Heart left ventricle (tissue), 16 donors: ENCODE data around the gene RHO. TPM values are rescaled to one million over a fixed set of nuclear protein-coding genes. Genes with fewer than 3 reads are reported as not detected.

ENCODE experiments used
- ATAC-seq, 4 donors: fragments of 200-7000 bp; cut with Tn5 transposase; one replicate each; pipeline ENCODE4 v1.9.1; 2020 to 2022; ENCODE audit warnings: moderate library complexity in 4 of 4, mild to moderate bottlenecking in 3 of 4, moderate number of reproducible peaks in 1 of 4
- DNase-seq, 5 donors: peaks; one replicate each; pipeline ENCODE4 v3.0.0-alpha.2; 2020
- H3K27ac ChIP-seq, 12 donors: fragments of 200-600 bp; sonication (generic) in 4 of 12; one replicate each; pipeline versions ENCODE4 v1.5.0 to v1.8.0; 2016 to 2022; ENCODE audit warnings: mild to moderate bottlenecking in 2 of 12
- H3K27me3 ChIP-seq, 9 donors: fragments of 200-600 bp; sonication (generic) in 2 of 9; one replicate each; pipeline versions ENCODE4 v1.5.1 to v1.8.0; 2016 to 2022; ENCODE audit warnings: mild to moderate bottlenecking in 3 of 9
- H3K36me3 ChIP-seq, 9 donors: fragments of 200-600 bp; sonication (generic) in 2 of 9; one replicate each; pipeline versions ENCODE4 v1.5.0 to v1.8.0; 2018 to 2022; ENCODE audit warnings: mild to moderate bottlenecking in 2 of 9
- H3K4me1 ChIP-seq, 12 donors: fragments of 200-600 bp; sonication (generic) in 4 of 12; one replicate each; pipeline versions ENCODE4 v1.5.0 to v1.8.0; 2016 to 2022; ENCODE audit warnings: mild to moderate bottlenecking in 3 of 12
- H3K4me3 ChIP-seq, 12 donors: fragments of 200-600 bp; sonication (generic) in 4 of 12; one replicate each; pipeline versions ENCODE4 v1.5.0 to v1.8.0; 2017 to 2022; ENCODE audit warnings: mild to moderate bottlenecking in 9 of 12, moderate library complexity in 4 of 12
- H3K9me3 ChIP-seq, 12 donors: fragments of 200-600 bp; sonication (generic) in 4 of 12; one replicate each; pipeline versions ENCODE4 v1.5.0 to v1.8.0; 2016 to 2022; ENCODE audit warnings: mild to moderate bottlenecking in 1 of 12
- POLR2A ChIP-seq, 2 donors: fragments of 450-650 bp; IDR thresholded peaks; one replicate each; pipeline ENCODE4 v1.6.1; 2017; ENCODE audit warnings: antibody characterized with exemption in 2 of 2, mild to moderate bottlenecking in 2 of 2, moderate library complexity in 2 of 2
- WGBS, 4 donors: extraction: QIAGEN DNeasy Blood & Tissue Kit in 2 of 4; methylation state at CpG; one replicate each; pipeline versions ENCODE4 v1.1.5 to v1.1.7; 2013 to 2018; 5-methylcytosine and 5-hydroxymethylcytosine counted together
- intact Hi-C, 10 donors: fragments of 100-400 bp; cut with DNase I; formaldehyde crosslinking; loops; one replicate each; pipeline versions ENCODE4 v1.11.1 to v1.14.2; 2022
- polyA plus RNA-seq, 2 donors: library from polyadenylated mRNA; stranded (reverse); fragments of 200-250 nt; gene quantifications; one replicate each; pipeline ENCODE4 v1.2.3, GENCODE V29; 2013
- total RNA-seq, 9 donors: library from RNA; depleted of rRNA in 2 of 9; stranded (reverse); fragments of >200 nt in 2 of 9; fragmentation: NEBNext Ultra II Directional in 3 of 9; extraction: Animal tissue kit (Norgen Biotek cat#: 25700) in 3 of 9; gene quantifications; one replicate each; pipeline versions ENCODE4 v1.1.0 to v1.2.4, GENCODE V29; 2016 to 2023
- TF ChIP-seq, protein P1 (sequence below), 12 donors: fragments of 200-600 bp; sonication (generic) in 4 of 12; IDR thresholded peaks; one replicate each; pipeline versions ENCODE4 v1.5.0 to v1.8.0; 2018 to 2022; ENCODE audit warnings: antibody characterized with exemption in 12 of 12, mild to moderate bottlenecking in 5 of 12
- donor health status: ischemic (EF 13 %, LVEDD 7.1; RV severe dilation, severe dysfunction).
- donor health status: healthy with polysubstance abuse.
- donor health status: DM: no; HTN: yes; CAD: no.
- donor health status: DM: no; HTN: no; CAD: no.
- donor health status: ischemic (EF 25% LVEDD 6.9; RV normal size, moderate dysfunction).
- donor health status: ischemic (EF 25% LVEDD 5.7; RV mildly dilated, moderate dysfunction).
- donor health status: healthy.
- donor health status: DM: yes; HTN: yes; CAD: no.
- donor health status: ischemic (EF 35%, LVEDD 5.7; RV mildly dilated, moderate dysfunction).
- donor health status: nonischemic (EF 11% LVEDD 7.7; RV severe dilation, severe dysfunction).
- donor health status: DM: yes; HTN: yes; CAD: no.
- donor health status: PGD.
- donor health status: ischemic (EF 29% LVEDD 5.4; RV normal size, mild dysfunction).
- donor health status: nonischemic (EF 23%, LVEDD 6.1; RV moderate dilation, normal function).

The RHO gene
- total and polyA plus RNA-seq, 11 donors, result 0.08 TPM; not detected in 10

DNA sequence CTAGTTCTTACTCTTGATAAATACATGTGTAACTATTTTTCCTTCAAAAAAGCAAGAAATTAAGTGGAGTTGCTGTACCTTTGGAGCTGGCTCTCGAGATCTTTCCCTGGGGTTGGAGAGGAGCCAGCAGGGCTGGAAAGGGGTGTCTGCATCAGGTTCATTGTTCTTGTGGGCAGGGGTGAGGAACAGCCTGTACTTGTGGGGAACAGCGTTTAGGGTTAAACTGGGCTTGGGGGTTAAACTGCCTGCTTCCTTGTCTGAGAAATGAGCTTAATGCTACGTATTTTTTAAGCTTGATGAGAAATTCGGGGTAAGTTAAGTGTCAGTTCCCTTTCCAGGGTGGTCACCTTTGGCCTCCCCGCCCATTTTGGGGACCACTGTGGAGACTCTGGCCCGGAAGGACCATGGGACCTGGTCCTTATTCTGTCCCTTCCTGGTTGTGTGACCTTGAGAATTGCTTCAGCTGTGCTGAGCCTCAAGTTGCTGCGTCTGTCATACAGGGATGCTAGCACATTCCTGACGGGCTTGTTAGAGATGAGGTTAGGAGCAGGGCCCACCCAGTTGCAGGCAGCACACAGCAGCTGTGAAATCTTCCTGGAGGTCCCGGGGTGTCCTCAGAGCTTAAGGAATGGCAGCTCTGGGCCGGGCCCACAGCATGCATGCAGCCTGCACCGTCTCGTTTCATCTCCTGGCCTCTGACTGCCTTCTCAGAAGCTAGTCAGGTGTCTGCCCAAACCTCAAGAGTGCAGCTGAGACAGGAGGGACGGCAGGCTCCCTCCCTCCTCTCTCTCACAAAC is 26.1 kb downstream of the RHO start:
- WGBS, 4 donors, result 38 to 55% (median 52%) methylated on average over 11 to 13 of the region's 13 CpGs
- Histone ChIP-seq H3K27ac (peak overlapping the region in 9 of 12 donors; percentile 2 to 52 (median 26)), H3K9me3 (no peaks in the 10 kb centered on the region), H3K27me3 (no peaks in the 10 kb centered on the region), H3K36me3 (peaks cover 0 to 51% (median 37%) of the 10 kb centered on the region in 9 donors), H3K4me3 (no peak overlapping the region), H3K4me1 (peaks cover 12 to 75% (median 56%) of the 10 kb centered on the region in 12 donors)
- intact Hi-C loops, result loop anchor here in 6 of 10 donors (5.0 to 10.0 kb wide), 3 partner anchors 47 to 52 kb away; no protein-coding TSS in a partner anchor
- DNase-seq (peak in 2 of 5 donors; percentile 30 to 35), ATAC-seq (no peak)
- TF ChIP-seq, protein P1, sequence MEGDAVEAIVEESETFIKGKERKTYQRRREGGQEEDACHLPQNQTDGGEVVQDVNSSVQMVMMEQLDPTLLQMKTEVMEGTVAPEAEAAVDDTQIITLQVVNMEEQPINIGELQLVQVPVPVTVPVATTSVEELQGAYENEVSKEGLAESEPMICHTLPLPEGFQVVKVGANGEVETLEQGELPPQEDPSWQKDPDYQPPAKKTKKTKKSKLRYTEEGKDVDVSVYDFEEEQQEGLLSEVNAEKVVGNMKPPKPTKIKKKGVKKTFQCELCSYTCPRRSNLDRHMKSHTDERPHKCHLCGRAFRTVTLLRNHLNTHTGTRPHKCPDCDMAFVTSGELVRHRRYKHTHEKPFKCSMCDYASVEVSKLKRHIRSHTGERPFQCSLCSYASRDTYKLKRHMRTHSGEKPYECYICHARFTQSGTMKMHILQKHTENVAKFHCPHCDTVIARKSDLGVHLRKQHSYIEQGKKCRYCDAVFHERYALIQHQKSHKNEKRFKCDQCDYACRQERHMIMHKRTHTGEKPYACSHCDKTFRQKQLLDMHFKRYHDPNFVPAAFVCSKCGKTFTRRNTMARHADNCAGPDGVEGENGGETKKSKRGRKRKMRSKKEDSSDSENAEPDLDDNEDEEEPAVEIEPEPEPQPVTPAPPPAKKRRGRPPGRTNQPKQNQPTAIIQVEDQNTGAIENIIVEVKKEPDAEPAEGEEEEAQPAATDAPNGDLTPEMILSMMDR (IDR thresholded peaks at IDR 0.05), result no peak

GRCh38 chr3:129555153-129555550 is 26.7 kb downstream of the RHO start:
- DNase-seq, result peak in 2 of 5 donors; percentile 34 to 67
- Histone ChIP-seq H3K27ac (peak overlapping the region in 7 of 12 donors; percentile 2 to 52 (median 19)), H3K9me3 (no peaks in the 10 kb centered on the region), H3K4me1 (peaks cover 12 to 81% (median 60%) of the 10 kb centered on the region in 12 donors), H3K4me3 (no peak overlapping the region), H3K36me3 (peaks cover 0 to 57% (median 43%) of the 10 kb centered on the region in 9 donors), H3K27me3 (no peaks in the 10 kb centered on the region)
- intact Hi-C loops, result loop anchor here in 2 of 10 donors (10.0 kb wide), 1 partner anchor 50 kb away; no protein-coding TSS in a partner anchor
- TF ChIP-seq, protein P1 (IDR thresholded peaks at IDR 0.05), result no peak
- TF ChIP-seq POLR2A (IDR thresholded peaks at IDR 0.05), result no peak
- 59 to 69% (median 60%) methylated on average over 14 to 15 of the region's 15 CpGs for WGBS, 4 donors
- no peak for ATAC-seq

DNA sequence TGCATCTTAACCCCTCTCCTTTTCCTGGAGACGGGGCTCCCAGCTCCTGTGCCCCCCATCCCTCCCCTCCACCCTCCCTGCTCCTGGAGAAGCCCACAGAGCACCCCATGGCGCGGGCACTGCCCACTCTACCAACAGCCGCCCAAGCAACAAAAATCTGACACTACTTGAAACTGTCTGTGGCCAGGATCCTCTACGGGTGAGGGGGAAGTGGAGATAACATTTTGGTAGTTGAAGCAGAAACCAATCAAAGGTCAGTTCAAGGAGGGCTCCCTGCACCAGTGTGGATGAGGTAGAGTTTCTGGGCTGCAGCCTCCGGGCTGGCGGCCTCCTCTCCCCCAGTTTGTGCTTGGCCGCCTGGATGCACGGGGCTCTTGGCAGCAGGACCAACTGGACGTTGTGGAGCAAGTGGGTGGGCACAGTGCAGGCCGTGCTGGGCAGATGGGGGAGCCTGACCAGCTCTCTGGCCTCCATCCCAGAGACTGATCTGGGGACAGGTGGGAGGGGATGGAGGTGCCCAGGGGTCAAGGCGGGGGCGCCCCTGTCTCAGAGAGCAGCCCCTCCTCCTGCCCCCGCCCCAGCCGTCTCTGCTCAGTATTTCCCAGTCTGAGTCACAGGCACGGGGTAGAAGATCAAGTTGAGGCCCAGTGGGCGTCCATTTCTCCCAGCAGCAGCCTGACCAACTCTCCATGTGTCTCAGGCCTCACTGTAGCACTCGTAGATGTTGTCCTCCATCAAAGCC is 27.3 kb downstream of the RHO start:
- H3K4me1 ChIP-seq, result peaks cover 12 to 87% (median 65%) of the 10 kb centered on the region in 12 donors
- 79 to 87% (median 83%) methylated on average over 14 to 18 of the region's 18 CpGs for WGBS, 4 donors
- peak in 2 of 5 donors; percentile 13 to 65 for DNase-seq
- no peak overlapping the region for H3K4me3 ChIP-seq
- H3K9me3 ChIP-seq, result no peaks in the 10 kb centered on the region
- H3K27ac ChIP-seq, result peak overlapping the region in 3 of 12 donors; percentile 2 to 19 (median 5)
- intact Hi-C loops, result loop anchor here in 2 of 10 donors (10.0 kb wide), 1 partner anchor 51 kb away; no protein-coding TSS in a partner anchor
- no peak for ATAC-seq
- no peaks in the 10 kb centered on the region for H3K27me3 ChIP-seq
- peaks cover 0 to 63% (median 45%) of the 10 kb centered on the region in 9 donors for H3K36me3 ChIP-seq
- no peak for TF ChIP-seq POLR2A (IDR thresholded peaks at IDR 0.05)
- TF ChIP-seq, protein P1 (IDR thresholded peaks at IDR 0.05), result no peak

DNA sequence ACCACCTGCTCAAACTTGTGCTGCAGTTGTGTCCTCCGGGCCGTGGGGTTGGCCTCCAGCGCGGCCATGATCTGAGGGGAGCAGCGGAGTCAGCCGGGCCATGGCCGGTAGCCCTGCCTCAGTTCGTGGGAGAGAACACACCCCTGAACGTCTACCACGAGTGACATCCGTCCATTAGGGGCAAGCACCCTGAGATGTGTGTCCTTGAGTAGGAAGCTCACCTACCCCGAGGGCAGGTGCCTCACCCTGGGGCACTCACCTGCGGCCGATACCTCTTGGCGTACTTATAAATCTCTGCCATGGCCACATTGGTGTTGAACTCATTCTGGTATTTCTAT is 27.9 kb downstream of the RHO start:
- DNase-seq, result peak in 1 of 5 donors; percentile 51

More for the DNA sequence above, 27.9 kb downstream of the RHO start:
- H3K36me3 ChIP-seq, result peaks cover 0 to 69% (median 45%) of the 10 kb centered on the region in 9 donors
- TF ChIP-seq, protein P1 (IDR thresholded peaks at IDR 0.05), result no peak
- TF ChIP-seq POLR2A (IDR thresholded peaks at IDR 0.05), result no peak
- intact Hi-C loops, result loop anchor here in 2 of 10 donors (10.0 kb wide), 1 partner anchor 52 kb away; no protein-coding TSS in a partner anchor
- no peak for ATAC-seq
- 82 to 93% (median 92%) methylated on average over 13 to 15 of the region's 15 CpGs for WGBS, 4 donors
- H3K9me3 ChIP-seq, result no peaks in the 10 kb centered on the region
- no peaks in the 10 kb centered on the region for H3K27me3 ChIP-seq
- peaks cover 12 to 93% (median 71%) of the 10 kb centered on the region in 12 donors for H3K4me1 ChIP-seq
- no peak overlapping the region for H3K4me3 ChIP-seq
- peak overlapping the region in 1 of 12 donors; percentile 5 for H3K27ac ChIP-seq
